Tibial nerve (tissue), 4 donors: ENCODE data around the gene EVC2.

Experiments
- CTCF ChIP-seq, 5 experiments: fragments of 200-600 bp in 3 of 5; fragments of 450-650 bp in 2 of 5; sonication (generic) in 3 of 5; IDR thresholded peaks; one replicate each; pipeline ENCODE4 v1.5.1; 2016 to 2019; ENCODE audit warnings: antibody characterized with exemption in 5 of 5, mild to moderate bottlenecking in 3 of 5, moderate library complexity in 2 of 5
- EP300 ChIP-seq, 2 donors: sonication (generic); formaldehyde crosslinking; IDR thresholded peaks; one replicate each; pipeline ENCODE4 v1.6.1; 2017; ENCODE audit warnings: antibody characterized with exemption in 2 of 2, mild to moderate bottlenecking in 1 of 2
- POLR2A ChIP-seq, 2 donors: fragments of 450-650 bp; IDR thresholded peaks; one replicate each; pipeline ENCODE4 v1.6.1; 2017; ENCODE audit warnings: antibody characterized with exemption in 2 of 2, mild to moderate bottlenecking in 2 of 2, moderate library complexity in 2 of 2

- no peak for TF ChIP-seq CTCF (IDR thresholded peaks at IDR 0.05)
- TF ChIP-seq POLR2A (IDR thresholded peaks at IDR 0.05) = no peak
- TF ChIP-seq EP300 (IDR thresholded peaks at IDR 0.05) = no peak
Observed at GRCh38 chr4:5647351-5647750, 61.0 kb downstream of the EVC2 start.
